Body of pancreas (tissue), 4 donors: ENCODE measurements around the gene TMEM213. TPM values are rescaled to one million over a fixed set of nuclear protein-coding genes. Genes with fewer than 3 reads are reported as not detected.

Experiments
- ATAC-seq: fragments of 150-250 bp; one replicate; pipeline ENCODE4 v1.9.1; 2016
- DNase-seq, 4 donors: peaks; one replicate each; pipeline ENCODE4 v3.0.0-alpha.2; 2019
- H3K27ac ChIP-seq, 4 donors: fragments of 200-600 bp; sonication (generic); 1 replicate in 3 of 4; 2 replicates in 1 of 4; pipeline versions ENCODE4 v1.5.1 to v1.6.1; 2016 to 2019; ENCODE audit warnings: mild to moderate bottlenecking in 1 of 4, mixed read lengths in 1 of 4, moderate library complexity in 1 of 4
- H3K27me3 ChIP-seq, 2 donors: fragments of 200-600 bp; sonication (generic); one replicate each; pipeline ENCODE4 v1.6.0; 2016; ENCODE audit warnings: mild to moderate bottlenecking in 1 of 2
- H3K36me3 ChIP-seq, 2 donors: fragments of 200-600 bp; sonication (generic); replicated peaks in 1 of 2; 2 replicates each; pipeline ENCODE4 v1.5.1; 2016; ENCODE audit warnings: low read depth in 2 of 2; ENCODE audit not compliant: insufficient read depth in 1 of 2
- H3K4me1 ChIP-seq: fragments of 200-600 bp; sonication (generic); one replicate; pipeline ENCODE4 v1.6.0; 2016
- H3K4me3 ChIP-seq, 2 donors: fragments of 200-600 bp; sonication (generic); 1 replicate in 1 of 2; 2 replicates in 1 of 2; pipeline ENCODE4 v1.5.1; 2016 to 2019
- H3K9me3 ChIP-seq, 3 donors: fragments of 200-600 bp; sonication (generic); 1 replicate in 2 of 3; 2 replicates in 1 of 3; pipeline ENCODE4 v1.5.1; 2016
- CTCF ChIP-seq, 7 experiments: fragments of 450-650 bp in 4 of 7; fragments of 200-600 bp in 3 of 7; sonication (generic) in 3 of 7; IDR thresholded peaks; one replicate each; pipeline ENCODE4 v1.5.1; 2016 to 2019; ENCODE audit warnings: antibody characterized with exemption in 7 of 7
- POLR2A ChIP-seq, 3 donors: fragments of 450-650 bp; IDR thresholded peaks; one replicate each; pipeline ENCODE4 v1.6.1; 2016; ENCODE audit warnings: antibody characterized with exemption in 3 of 3, mild to moderate bottlenecking in 2 of 3
- WGBS, 2 donors: methylation state at CpG; one replicate each; pipeline ENCODE4 v1.1.5; 2017; 5-methylcytosine and 5-hydroxymethylcytosine counted together
- intact Hi-C: fragments of 100-400 bp; cut with DNase I; formaldehyde crosslinking; loops from one replicate; pipeline ENCODE4 v1.15.1; 2023
- total RNA-seq, 2 donors: library from RNA; depleted of rRNA; stranded (reverse); fragments of >200 nt; gene quantifications; one replicate each; pipeline ENCODE4 v1.1.0, GENCODE V29; 2016

Gene TMEM213
- total RNA-seq, 2 donors from 2014 or later: not detected

DNA sequence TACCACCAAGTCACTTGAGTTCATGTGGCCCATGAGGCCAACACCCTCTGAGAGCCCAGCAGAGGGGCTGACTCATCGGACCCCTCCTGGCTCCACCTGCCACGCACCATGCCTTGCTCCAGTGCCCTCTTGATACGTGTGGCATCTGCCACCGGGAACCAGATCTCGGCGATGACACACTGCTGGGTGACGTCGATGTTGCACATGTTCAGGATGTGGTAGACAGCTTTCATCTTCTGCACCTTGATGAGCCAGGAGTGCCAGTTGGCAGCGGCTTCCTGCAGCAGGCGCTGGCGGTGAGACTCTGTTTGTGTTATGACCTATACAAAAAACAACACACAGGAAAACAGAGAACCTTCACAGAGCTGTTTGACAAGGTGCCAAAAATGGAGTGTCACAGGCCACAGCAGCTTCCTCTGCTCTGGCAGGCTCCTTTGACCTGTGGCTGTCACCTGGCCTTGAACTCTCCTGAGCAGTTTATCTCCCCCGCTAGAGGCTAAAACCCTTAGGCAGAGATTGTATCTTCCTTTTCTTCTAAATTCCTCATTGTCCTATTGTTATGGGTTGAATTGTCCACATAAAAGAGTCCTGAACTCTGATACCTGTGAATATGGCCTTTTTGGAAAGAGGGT is 45.2 kb upstream of the TMEM213 start:
- WGBS, 2 donors: 67 to 70% methylated on average over 5 to 12 of the region's 12 CpGs
- intact Hi-C loops: no loop called here
- Histone ChIP-seq H3K4me1 (no peaks in the 10 kb centered on the region), H3K36me3 (no peaks in the 10 kb centered on the region), H3K4me3 (no peak overlapping the region), H3K27ac (no peak overlapping the region), H3K9me3 (no peaks in the 10 kb centered on the region), H3K27me3 (no peaks in the 10 kb centered on the region)
- DNase-seq (peak; percentile 16 to 58 (median 30)), ATAC-seq (no peak)
- TF ChIP-seq POLR2A (IDR thresholded peaks at IDR 0.05) (no peak), CTCF (IDR thresholded peaks at IDR 0.05) (no peak)

DNA sequence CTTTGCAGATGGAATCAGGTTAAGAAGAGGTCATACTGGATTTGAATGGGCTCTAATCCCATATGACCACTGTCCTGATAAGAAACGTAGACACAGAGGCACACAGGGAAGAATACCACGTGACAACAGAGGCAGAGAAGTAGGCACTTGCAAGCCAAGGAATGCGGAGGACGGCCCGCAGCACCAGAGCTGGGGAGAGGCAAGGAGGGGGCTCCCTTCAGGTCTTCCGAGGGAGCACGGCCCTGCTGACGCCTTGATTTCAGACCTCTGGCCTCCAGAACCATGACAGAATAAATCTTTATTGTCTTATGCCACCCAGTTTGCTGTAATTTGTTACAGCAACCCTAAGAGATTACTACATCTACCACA is 44.7 kb upstream of the TMEM213 start:
- Histone ChIP-seq H3K27me3 (no peaks in the 10 kb centered on the region), H3K27ac (no peak overlapping the region), H3K4me1 (no peaks in the 10 kb centered on the region), H3K36me3 (no peaks in the 10 kb centered on the region), H3K4me3 (no peak overlapping the region), H3K9me3 (no peaks in the 10 kb centered on the region)
- DNase-seq (no peak), ATAC-seq (no peak)
- intact Hi-C loops: no loop called here
- 84 to 86% methylated on average over 8 of the region's 8 CpGs for WGBS, 2 donors
- TF ChIP-seq POLR2A (IDR thresholded peaks at IDR 0.05) (no peak), CTCF (IDR thresholded peaks at IDR 0.05) (no peak)

DNA sequence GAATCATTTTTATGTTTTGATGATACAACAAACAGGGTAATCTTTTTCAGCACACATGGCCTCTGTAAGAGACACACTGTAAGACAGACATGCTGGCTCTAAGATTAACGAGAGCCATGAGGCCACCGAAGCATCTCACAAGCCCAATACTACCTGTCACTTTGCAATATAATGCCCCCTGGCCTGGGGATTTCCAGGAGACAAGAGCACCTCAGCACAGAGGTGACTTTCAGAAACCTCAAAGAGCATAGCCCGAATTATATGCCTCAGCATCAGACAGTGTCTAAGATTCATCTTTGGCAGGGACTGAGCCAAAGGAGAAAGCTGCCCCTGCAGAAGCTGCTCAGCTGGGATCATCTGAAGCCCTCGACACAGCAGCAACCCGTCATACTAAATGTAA is 44.2 kb upstream of the TMEM213 start:
- 75 to 86% methylated on average over 4 to 5 of the region's 5 CpGs for WGBS, 2 donors
- Histone ChIP-seq H3K27me3 (no peaks in the 10 kb centered on the region), H3K4me1 (no peaks in the 10 kb centered on the region), H3K36me3 (no peaks in the 10 kb centered on the region), H3K9me3 (no peaks in the 10 kb centered on the region), H3K27ac (no peak overlapping the region), H3K4me3 (no peak overlapping the region)
- ATAC-seq: no peak
- DNase-seq: no peak
- TF ChIP-seq POLR2A (IDR thresholded peaks at IDR 0.05) (no peak), CTCF (IDR thresholded peaks at IDR 0.05) (no peak)
- intact Hi-C loops: no loop called here

GRCh38 chr7:138755331-138755747 is 42.5 kb upstream of the TMEM213 start:
- no peak overlapping the region for H3K4me3 ChIP-seq
- no peak overlapping the region for H3K27ac ChIP-seq
- no peaks in the 10 kb centered on the region for H3K36me3 ChIP-seq
- DNase-seq: no peak
- H3K27me3 ChIP-seq: no peaks in the 10 kb centered on the region
- ATAC-seq: no peak
- 69 to 75% methylated on average over 10 of the region's 10 CpGs for WGBS, 2 donors
- intact Hi-C loops: no loop called here
- H3K9me3 ChIP-seq: no peaks in the 10 kb centered on the region
- no peaks in the 10 kb centered on the region for H3K4me1 ChIP-seq
- TF ChIP-seq POLR2A (IDR thresholded peaks at IDR 0.05): no peak
- TF ChIP-seq CTCF (IDR thresholded peaks at IDR 0.05): no peak
